NCI-H2107 (cell line): Measurements from ENCODE around the gene JAKMIP3.

ENCODE experiments used
- DNase-seq: peaks from one replicate; lab custom pipeline; 2025; lab: John Stamatoyannopoulos, UW

The JAKMIP3 gene

GRCh38 chr10:132065491-132066105 lies at the start of gene JAKMIP3:
Gene JAKMIP3, plus strand, starts transcription at chr10:132065946. Its CDS starts 38,863 bp downstream, at chr10:132104809.
- peak; percentile 2 for DNase-seq

GRCh38 chr10:132016514-132016913 lies 49.2 kb upstream of the JAKMIP3 start:
- DNase-seq, result no peak

GRCh38 chr10:132018446-132018845 lies 47.3 kb upstream of the JAKMIP3 start:
- DNase-seq, result no peak

GRCh38 chr10:132019366-132019765 lies 46.4 kb upstream of the JAKMIP3 start:
- DNase-seq, result no peak

GRCh38 chr10:132020456-132020855 lies 45.3 kb upstream of the JAKMIP3 start:
- DNase-seq, result no peak

GRCh38 chr10:132021046-132021445 lies 44.7 kb upstream of the JAKMIP3 start:
- no peak for DNase-seq

- no peak for DNase-seq
These were observed 44.1 kb upstream of the JAKMIP3 start for GRCh38 chr10:132021504-132022143.

- no peak for DNase-seq
These were observed 43.5 kb upstream of the JAKMIP3 start for GRCh38 chr10:132022241-132022640.

- peak; percentile 24 for DNase-seq
These were observed 42.5 kb upstream of the JAKMIP3 start for GRCh38 chr10:132023092-132023811.

GRCh38 chr10:132027423-132027983 lies 38.2 kb upstream of the JAKMIP3 start:
- DNase-seq, result no peak

- DNase-seq, result no peak
These were observed 37.0 kb upstream of the JAKMIP3 start for GRCh38 chr10:132028706-132029105.

- DNase-seq, result peak; percentile 44
These were observed 34.8 kb upstream of the JAKMIP3 start for GRCh38 chr10:132030898-132031463.

GRCh38 chr10:132033632-132034031 lies 32.1 kb upstream of the JAKMIP3 start:
- no peak for DNase-seq

- no peak for DNase-seq
These were observed 30.3 kb upstream of the JAKMIP3 start for GRCh38 chr10:132035476-132035875.

GRCh38 chr10:132036153-132036886 lies 29.4 kb upstream of the JAKMIP3 start:
- no peak for DNase-seq

GRCh38 chr10:132036887-132037675 lies 28.7 kb upstream of the JAKMIP3 start:
- DNase-seq, result no peak

- DNase-seq, result no peak
These were observed 28.1 kb upstream of the JAKMIP3 start for GRCh38 chr10:132037676-132037975.

- no peak for DNase-seq
These were observed 26.4 kb upstream of the JAKMIP3 start for GRCh38 chr10:132039371-132039770.

GRCh38 chr10:132040046-132040445 lies 25.7 kb upstream of the JAKMIP3 start:
- no peak for DNase-seq

GRCh38 chr10:132041340-132041739 lies 24.4 kb upstream of the JAKMIP3 start:
- no peak for DNase-seq
